HG02571 (cell line): ENCODE results near the gene POU2F1.
"Not testable (repeated sequence)": the region's sequence is repeated elsewhere in the genome, so short reads cannot be mapped to it uniquely, and the experiment has no call there.

Experiments used
- ATAC-seq: cut with Tn5 transposase; IDR thresholded peaks from one replicate; pipeline ENCODE4 v1.9.1; 2021; ENCODE audit warnings: mild to moderate bottlenecking, moderate library complexity; ENCODE audit not compliant: unreplicated experiment

Gene POU2F1

DNA sequence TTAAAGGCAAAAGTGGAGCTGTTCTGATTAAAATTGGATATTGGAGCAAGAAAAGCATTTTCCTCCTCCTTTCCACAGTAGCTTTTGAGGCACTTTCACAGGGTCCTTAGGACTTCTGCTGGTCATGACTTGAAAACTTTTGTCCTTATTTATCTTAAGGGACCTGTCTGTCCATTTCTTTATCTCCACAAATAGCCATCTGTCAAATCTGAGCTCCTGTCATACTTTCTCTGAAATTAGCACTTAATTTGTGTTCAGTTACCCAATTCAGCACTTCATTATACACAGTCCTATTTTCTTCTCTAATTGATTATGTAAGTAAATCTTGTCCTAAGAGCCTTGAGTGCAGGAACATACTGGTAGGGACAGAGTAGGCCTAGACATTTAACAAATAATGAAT lies 9.8 kb downstream of the POU2F1 start:
- ATAC-seq, result no peak

DNA sequence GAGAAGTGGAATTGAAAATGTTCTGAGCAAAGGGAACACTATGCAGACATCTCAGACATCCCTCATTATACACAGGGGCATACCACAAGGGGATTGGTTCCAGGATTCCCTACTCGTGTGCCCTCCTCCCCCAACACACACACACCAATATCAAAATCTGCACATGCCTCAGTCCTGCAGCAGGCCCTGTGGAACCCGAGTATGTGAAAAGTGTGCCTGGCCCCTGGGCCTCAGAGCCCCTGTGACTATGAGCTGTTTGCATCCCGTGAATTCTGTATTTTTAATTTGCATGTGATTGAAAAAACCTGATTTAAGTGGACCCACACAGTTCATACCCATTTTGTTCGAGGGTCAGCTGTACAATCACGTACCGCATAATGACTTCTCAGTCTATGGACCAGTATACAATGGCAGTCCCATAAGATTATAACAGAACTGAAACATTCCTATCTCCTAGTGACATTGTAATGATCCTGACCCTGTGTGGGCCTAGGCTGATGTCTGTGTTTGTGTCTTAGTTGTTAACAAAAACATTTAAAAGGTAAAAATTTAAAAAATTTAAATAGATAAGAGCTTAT lies 11.3 kb downstream of the POU2F1 start:
- ATAC-seq, result no peak

DNA sequence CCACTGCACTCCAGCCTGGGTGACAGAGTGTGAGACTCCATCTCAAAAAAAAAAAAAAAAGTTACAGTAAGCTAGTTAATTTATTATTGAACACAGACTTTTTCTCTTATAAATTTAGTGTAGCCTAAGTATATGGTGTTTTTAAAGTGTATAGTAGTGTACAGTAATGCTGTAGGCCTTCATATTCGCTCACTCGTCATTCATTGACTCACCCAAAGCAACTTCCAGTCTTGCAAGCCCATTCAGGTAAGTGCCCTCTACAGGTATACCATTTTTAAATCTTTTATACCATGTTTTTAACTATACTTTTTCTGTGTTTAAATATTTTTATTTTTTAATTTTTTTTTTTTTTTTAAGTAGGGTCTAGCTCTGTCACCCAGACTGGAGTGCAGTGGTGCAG lies 12.1 kb downstream of the POU2F1 start:
- ATAC-seq, result no peak

DNA sequence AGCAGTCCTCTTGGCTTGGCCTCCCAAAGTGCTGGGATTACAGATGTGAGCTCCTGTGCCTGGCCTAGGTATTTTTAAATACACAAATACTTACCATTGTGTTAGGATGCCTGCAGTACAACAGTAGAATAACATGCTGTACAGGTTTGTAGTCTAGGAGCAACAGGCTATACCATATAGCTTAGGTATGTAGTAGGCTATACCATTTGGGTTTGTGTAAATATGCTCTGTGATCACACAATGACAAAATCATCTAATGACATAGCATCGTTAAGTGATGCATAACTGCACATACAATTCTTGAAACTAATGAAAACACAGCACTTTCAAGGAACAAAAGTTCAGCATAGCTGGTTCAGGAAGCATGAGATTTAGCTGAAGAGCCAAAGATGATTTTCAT lies 12.7 kb downstream of the POU2F1 start:
- ATAC-seq, result no peak

DNA sequence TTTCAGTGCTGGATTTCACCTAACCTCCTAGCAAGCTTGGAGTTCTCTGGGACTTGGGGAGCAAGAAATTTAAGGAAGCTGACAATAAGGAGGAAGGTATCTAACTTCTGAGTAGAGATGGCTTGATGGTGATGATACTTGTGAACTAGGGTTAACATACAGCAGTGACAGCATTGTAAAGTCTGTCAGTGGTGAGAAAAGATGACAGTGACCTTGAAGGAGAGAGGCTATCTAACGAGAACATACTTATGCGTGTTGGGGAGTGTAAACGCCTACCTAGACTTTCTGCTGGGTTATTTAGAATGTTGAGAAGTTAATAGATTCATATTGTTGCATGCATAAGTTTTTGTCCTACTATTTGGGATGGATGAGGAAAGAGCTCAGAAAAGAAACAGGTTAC lies 16.3 kb downstream of the POU2F1 start:
- ATAC-seq, result no peak

DNA sequence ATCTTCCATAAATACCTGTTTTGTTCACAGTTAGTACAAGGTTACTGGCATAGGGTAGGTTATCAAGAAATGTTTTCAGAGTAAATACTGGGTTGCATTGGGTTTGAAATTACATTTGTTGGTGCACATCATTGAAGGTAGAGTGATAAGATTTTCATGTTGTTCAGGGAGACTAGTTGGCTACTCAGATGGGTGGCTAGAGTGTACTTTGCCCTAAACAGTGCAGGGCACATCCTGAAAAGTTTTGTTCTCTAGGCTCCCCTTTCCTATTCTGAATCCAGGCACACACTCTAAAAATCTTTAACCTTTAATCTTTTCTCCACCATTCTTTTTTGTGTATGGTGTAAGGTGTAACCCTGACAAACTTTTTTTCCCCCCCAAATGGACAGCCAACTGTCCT lies 18.0 kb downstream of the POU2F1 start:
- no peak for ATAC-seq

DNA sequence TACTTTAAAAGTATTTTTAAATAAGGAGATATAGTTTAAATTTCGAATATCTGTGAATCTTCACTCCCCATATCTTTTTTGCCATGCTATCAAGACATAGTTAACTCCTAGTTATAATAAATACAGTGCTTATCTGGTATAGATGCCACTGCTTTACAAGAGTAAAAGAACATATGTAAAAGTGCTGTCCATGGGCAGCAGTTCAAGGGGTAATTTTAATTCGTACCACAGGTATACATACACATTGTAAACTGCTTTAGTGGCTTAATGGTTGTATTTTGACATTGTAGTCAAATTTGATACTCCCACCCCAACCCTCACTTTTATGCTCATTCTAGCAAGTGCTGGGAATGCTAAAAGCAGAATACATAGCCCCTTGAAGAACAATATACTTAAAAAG lies 18.6 kb downstream of the POU2F1 start:
- no peak for ATAC-seq

DNA sequence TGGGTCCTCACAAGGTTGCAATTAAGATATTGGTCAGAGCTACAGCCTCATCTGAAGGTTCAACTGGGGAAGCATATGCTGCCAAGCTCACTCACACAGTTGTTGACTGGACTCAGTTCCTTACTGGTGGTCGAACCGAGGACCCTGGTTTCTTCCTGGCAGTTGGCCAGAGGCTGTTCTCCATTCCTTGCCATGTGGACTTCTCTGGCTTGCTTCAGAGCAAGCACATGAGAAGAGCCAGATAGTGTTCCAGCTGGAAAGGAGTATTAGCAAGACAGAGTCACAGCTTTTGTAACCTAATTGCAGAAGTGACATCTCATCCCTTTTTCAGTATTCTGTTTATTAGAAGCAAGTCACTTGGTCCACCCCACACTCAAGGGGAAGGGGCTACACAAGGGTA lies 23.6 kb downstream of the POU2F1 start:
- no peak for ATAC-seq

DNA sequence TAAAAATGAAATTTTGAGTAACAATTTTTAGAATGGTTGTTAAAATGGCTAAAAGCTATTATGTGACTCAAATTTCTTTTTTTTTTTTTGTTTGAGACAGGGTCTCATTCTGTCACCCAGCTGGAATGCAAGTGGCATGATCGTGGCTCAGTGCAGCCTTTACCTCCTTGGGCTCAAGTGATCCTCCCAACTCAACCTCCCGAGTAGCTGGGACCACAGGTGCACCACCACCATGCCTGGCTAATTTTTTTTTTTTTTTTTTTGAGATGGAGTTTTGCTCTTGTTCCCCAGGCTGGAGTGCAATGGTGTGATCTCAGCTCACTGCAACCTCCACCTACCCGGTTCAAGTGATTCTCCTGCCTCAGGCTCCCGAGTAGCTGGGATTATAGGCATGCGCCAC lies 24.5 kb downstream of the POU2F1 start:
- not testable (repeated sequence) for ATAC-seq

DNA sequence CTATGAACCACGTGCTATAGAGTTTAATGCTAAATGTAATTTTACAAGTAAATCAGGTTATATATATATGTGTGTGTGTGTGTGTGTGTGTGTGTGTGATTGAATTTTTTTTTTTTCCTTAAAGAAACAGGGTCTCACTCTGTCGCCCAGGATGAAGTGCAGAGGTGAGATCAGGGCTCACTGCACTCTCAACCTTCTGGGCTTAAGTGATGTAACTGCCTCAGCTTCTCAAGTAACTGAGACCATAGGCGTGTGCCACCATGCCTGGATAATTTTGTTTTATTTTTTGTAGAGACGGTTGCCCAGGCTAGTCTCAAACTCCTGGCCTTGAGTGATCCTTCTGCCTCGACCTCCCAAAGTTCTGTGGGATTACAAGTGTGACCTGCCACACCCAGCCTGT lies 26.3 kb downstream of the POU2F1 start:
- ATAC-seq, result no peak

DNA sequence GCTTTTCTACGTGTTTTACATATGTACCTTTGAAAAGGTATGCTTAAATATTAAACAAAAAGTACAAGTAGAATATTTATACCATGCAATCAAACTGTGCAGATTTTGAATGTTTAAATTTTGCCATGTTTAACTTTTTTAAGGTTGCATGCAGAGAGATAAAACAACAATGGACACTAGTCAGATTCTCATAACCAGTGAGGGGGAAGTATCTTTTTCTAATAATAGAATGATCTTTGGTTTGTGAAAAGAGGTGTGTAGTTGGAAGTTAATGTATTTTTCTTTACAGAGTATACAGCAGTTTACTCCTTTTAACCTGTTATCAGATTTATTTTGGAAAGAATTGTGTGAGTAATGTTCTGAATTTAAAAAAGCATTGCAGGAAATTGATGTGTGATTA lies 27.1 kb downstream of the POU2F1 start:
- ATAC-seq, result no peak

DNA sequence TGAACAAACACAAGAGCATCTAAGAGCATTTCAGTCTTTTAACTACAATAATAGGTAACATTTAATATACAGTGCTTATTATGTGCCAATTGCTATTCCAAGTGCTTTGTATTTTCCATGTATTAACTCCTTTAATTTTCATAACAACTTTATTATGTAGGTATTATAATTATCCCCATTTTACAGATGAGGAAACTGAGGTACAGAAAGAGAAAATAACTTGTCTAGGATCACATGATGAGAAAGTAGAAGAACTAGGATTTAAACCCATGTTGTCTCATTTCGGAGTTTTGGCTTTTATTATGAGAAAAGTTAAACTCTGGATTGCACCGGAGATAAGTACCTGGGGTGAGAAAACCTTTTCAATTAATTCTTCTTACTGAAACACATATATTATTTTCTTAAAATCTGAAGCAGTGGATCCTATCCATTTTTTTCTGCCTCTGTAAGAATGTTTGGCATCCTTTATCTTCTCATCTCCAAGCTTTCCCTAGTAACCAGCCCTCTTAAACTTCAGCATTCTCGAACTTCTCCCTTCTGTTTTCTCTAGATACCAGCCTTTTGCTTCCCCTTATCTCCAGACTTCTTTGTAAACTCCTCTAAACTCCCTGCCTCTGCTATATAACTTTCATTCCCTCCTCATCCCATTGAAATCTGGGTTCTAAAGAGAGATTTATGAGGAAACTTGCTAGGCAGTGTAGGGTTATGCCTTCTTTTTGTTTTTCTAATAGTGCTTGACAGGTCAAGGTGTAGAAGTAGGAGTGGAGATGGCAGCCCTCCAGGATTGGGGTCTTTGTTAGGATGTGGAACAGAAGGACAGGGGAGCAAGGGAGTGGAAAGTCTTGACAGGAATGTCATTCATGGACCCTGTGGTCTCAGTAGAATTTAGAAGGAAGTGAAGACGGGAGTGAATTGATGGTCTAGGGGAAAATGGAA lies 28.3 kb downstream of the POU2F1 start:
- ATAC-seq, result no peak

DNA sequence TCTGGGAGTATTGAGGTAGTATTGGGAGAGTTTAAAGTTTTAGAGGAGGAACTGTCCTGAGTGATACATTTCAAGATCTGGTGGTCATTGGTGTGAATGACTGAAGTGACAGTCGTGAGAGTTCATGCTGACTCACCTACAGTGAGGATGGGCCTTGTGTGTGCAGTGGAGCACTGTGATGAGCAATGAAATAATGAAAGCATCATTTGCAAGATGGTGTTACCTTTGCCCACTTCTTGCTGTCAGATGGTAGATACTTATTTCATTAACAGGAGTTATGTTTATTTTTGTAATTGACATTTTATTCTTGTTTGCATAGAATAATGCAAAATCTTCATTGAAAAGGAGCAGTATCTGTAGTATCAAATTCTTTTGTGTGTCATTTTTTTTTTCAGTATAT lies 29.0 kb downstream of the POU2F1 start:
- no peak for ATAC-seq

DNA sequence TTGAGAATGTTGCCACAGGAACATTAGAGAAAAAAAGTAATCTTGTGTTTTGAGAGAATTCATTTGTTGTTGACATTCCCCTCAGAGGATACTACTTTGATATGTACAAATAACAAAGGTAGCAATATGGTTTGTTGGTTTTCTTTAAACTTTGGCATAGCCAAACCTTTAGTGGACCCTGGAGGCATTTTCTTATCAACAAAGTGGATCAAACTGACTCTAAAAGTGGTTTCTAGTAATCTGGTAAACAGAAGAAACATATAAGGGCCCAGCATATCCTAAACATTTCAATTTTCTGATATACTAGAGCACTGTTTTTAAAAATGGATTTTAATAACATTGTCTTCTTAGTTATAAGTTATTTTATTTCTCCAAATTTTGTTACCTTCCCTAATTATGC lies 29.8 kb downstream of the POU2F1 start:
- no peak for ATAC-seq

DNA sequence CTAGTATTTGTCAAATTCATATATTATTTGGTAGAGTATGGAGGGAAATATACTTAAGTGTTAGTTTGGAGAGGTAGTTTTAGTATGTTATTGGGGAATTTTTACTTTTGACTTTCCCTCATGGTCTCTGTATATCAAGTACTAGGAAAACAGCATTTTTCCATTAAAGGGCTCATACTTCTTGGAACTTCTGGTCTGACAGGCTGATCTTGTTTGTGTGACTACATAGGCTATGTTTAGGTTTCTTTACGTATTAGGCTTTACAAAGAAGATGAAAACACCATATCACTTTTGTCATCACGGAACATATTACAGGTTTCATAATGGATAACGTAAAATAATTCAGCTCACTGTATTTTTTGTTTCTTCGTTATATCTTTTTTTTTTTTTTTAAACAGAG lies 30.8 kb downstream of the POU2F1 start:
- ATAC-seq, result no peak

DNA sequence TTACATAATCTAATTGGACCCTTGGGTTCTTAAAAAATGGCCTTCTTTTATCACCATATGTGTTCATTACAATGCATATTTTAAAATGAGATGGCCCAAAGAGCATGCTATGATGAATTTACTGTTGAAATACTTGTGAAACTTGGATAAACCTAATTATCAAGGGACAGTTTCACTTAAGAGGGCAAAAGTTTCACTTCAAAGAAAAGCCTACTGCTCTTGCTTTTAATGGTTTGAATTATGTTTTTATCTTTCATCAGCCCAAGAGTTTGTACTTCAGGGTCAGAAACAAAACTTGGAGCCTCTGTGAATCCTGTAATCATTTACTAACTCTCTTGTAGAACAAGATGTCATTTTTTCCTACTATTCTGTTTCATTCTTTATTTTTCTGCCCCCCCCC lies 32.3 kb downstream of the POU2F1 start:
- no peak for ATAC-seq

DNA sequence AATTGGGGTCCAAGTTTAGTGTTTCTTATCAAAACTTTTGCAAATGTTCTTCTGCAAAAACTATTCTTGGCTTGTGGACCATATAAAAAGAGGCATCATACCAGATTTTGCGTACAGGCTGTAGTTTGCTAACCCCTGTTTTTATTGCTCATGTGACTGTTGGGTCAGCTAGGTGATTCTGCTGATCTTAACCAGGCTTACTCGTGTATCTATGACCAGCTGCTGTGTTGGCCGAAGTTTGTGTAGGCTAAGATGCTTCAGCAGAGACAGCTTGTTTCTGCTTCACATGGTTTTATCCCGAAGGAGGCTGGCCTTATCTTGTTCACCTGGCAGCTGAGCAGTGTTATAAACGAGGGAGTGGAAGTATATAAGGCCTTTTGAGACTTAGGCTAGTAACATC lies 38.2 kb downstream of the POU2F1 start:
- ATAC-seq, result no peak

DNA sequence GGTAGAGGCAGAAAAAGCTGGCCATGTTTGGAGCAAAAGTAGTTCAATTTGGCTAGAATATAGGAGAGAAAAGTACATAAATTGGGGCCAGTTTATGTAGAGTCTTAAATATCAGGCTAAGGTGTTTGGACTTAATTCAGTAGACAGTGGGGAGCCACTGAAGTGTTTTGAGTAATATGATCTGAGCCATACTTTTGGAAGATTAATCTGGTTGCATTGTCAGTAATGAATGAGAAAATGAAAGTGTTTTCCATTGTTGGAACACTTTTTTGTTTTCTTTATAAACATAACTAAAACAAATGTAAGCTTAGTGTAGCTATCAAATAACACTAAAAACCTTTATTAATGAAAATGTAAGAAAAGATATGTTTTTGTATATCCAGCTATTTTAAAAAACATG lies 42.1 kb downstream of the POU2F1 start:
- no peak for ATAC-seq

DNA sequence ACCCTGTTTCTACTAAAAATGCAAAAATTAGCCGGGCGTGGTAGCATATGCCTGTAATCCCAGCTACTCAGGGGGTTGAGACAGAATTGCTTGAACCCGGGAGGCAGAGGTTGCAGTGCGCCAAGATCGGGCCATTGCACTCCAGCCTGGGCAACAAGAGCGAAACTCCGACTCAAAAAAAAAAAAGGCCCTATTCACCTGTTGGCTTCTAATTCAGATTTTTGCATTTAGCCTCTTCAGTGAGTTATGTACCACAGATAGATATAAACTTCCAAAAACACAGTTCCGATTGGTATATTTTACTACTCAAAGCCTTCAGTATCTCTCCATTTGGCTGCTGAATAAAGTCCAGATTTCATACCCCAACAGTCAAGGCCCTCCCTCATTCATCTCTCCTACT lies 42.7 kb downstream of the POU2F1 start:
- no peak for ATAC-seq

DNA sequence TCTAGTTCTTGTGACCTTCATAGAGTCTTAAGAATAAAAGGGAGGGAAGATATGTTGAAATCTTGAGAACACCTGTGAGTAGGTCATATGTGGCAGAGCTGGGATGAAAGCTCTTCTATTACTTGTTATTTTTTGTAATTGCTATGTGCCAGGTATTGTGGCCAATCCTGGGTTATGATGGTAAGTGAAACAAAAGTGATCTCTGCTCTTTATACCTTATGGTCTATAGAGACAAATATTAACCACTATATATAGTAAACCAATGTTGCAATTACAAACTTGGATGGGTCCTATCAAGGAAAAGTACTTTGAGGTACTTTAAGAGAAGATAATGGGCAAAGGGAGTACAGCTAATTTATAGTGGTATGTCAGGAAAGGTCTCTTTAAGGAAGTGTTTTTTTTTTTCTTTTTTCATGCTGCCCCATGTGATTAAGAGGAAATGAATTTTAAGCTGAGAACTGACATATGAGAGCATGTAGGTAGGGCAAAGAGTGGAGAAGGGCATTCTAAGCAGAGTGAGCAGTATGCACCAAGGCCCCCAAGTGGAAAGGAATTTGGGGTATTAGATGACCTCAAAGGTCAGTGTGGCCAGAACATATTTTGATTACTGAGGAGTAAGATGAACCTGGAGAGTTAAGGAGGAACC lies 43.3 kb downstream of the POU2F1 start:
- ATAC-seq, result no peak

DNA sequence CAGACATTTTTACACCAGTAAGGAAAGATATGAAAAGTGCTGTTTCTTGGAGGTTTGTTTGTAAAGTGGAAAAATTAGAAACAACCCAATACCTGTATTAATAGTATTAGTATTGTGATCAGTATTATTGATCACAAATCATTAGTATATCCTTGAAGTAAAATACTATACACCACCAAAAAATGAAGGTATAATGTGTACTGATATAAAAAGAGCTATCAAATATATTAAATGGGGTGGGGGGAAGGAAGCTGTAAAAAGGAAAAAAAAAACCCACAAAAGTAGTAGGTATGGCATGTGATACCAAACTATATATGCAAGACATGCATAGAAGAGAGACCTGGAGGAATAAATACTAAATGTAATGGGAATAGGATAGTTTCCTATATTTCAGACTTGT lies 46.3 kb downstream of the POU2F1 start:
- ATAC-seq, result no peak

DNA sequence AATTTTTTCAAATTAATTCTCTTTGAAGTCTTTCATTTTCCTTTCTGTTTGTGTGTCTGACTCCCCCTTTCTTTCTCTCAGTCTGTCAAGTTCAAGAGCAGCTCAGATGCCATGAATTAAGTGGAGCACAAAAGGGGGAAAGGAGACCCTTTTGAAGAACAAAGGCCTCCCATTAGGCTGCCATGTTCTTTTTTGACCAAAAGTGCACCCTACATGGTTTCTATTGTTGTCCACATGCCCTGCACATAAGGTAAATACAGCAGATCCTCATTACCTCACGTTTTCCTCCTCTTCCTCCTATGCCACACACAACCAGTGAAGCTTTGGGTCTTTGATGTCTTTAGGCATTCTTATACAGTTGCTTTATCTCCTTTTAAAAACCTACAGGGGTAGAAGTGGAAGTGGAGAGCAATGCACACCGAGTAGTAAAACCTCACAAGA lies 47.7 kb downstream of the POU2F1 start:
- ATAC-seq, result no peak
